Lower leg skin (tissue), 4 donors: ENCODE measurements around the gene UCKL1. TPM values are rescaled to one million over a fixed set of nuclear protein-coding genes. Genes with fewer than 3 reads are reported as not detected.
A peak's percentile ranks its signal among the peaks of the same experiment; 100 is the strongest.

Experiments used
- DNase-seq, 2 donors: peaks; one replicate each; pipeline ENCODE4 v3.0.0-alpha.2; 2019; ENCODE audit warnings: low spot score in 2 of 2
- H3K4me3 ChIP-seq: fragments of 200-600 bp; sonication (generic); 2 replicates; pipeline ENCODE4 v1.5.1; 2017; ENCODE audit warnings: mild to moderate bottlenecking, low read depth; ENCODE audit not compliant: poor library complexity, severe bottlenecking
- POLR2A ChIP-seq, 2 donors: fragments of 450-650 bp; IDR thresholded peaks; one replicate each; pipeline ENCODE4 v1.6.1; 2016 to 2017; ENCODE audit warnings: antibody characterized with exemption in 2 of 2, mild to moderate bottlenecking in 1 of 2, moderate library complexity in 1 of 2
- WGBS, 2 donors: methylation state at CpG; one replicate each; pipeline ENCODE4 v1.1.5; 2018; 5-methylcytosine and 5-hydroxymethylcytosine counted together
- intact Hi-C: fragments of 100-400 bp; cut with DNase I; formaldehyde crosslinking; loops from one replicate; pipeline ENCODE4 v1.15.0; 2023; ENCODE audit warnings: low total_unique reads
- total RNA-seq, 4 donors: library from RNA; depleted of rRNA; stranded (reverse); fragments of >200 nt; gene quantifications; one replicate each; pipeline ENCODE4 v1.1.0, GENCODE V29; 2016
- TF ChIP-seq, protein P1 (sequence below), 3 donors: fragments of 450-650 bp; IDR thresholded peaks; one replicate each; pipeline ENCODE4 v1.5.1; 2016; ENCODE audit warnings: antibody characterized with exemption in 3 of 3, mild to moderate bottlenecking in 3 of 3, moderate library complexity in 2 of 3

UCKL1 gene
- total RNA-seq, 4 donors from 2014 or later, result 28.1 to 44.3 (median 33.6) TPM

DNA sequence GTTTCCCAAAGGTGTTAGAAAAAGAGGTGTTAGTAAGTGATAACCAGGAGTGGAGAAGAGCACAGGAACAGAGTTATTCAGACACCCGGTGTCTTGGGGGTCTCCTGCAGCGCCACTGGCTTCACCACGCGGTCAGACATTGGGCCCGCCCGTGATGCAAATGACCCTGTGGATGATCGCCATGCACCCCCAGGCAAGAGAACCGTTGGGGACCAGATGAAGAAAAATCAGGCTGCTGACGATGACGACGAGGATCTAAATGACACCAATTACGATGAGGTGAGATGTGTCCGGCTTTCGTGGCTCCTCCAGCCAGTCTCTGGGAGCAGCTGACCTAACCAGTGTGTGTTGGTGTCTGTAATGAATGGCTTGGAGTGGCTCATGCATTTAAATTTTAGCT is 26.7 kb upstream of the UCKL1 start:
- no peak for DNase-seq
- intact Hi-C loops, result no loop called here
- H3K4me3 ChIP-seq, result no peak overlapping the region
- TF ChIP-seq, protein P1, sequence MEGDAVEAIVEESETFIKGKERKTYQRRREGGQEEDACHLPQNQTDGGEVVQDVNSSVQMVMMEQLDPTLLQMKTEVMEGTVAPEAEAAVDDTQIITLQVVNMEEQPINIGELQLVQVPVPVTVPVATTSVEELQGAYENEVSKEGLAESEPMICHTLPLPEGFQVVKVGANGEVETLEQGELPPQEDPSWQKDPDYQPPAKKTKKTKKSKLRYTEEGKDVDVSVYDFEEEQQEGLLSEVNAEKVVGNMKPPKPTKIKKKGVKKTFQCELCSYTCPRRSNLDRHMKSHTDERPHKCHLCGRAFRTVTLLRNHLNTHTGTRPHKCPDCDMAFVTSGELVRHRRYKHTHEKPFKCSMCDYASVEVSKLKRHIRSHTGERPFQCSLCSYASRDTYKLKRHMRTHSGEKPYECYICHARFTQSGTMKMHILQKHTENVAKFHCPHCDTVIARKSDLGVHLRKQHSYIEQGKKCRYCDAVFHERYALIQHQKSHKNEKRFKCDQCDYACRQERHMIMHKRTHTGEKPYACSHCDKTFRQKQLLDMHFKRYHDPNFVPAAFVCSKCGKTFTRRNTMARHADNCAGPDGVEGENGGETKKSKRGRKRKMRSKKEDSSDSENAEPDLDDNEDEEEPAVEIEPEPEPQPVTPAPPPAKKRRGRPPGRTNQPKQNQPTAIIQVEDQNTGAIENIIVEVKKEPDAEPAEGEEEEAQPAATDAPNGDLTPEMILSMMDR (IDR thresholded peaks at IDR 0.05), result no peak
- TF ChIP-seq POLR2A (IDR thresholded peaks at IDR 0.05), result no peak
- 81 to 88% methylated on average over 14 of the region's 14 CpGs for WGBS, 2 donors

DNA sequence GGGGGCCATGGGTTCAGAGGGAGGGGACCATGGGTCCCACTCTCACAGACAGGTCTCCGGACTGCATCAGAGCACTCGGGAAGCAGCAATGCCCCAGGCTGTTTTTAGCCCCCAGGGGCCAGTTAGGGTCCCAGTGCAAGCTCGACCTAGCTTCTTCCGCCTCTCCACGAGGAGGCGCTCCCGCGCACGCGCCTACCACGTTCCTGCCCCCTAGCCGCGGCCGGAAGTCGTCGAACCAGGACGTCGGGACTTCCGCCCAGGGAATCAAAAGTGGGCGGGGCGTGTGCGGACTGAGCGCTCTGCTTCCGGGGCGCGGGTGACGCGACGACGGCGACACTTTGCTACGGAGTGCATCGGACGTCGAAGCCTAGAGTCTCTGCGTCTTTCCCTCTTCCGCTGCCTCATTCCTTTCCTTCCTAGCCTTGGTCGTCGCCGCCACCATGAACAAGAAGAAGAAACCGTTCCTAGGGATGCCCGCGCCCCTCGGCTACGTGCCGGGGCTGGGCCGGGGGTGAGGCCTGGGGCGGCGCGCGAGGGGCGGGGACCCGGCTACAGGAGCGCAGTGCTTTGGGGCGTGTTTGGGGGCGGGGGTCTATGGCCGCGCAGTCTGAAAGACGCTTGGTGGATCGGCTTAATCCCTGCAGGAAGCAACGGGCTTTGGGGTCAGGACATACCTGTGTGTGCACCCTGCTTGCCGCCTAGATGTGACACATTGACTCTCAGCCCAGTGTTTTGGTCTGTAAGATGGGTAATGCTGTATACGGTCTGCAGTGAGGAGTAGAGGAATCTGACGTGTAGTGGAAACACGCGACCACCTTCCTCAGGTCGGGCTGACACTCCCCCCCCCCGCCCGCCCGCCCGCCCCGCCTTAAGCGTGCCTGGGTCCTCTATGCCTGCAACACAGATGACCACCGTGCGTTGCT is 24.9 kb upstream of the UCKL1 start, which contains the start of gene PRPF6:
Gene PRPF6 (plus strand): TSS at position 327 of the 923 bp plus-strand sequence. CDS start 114 bp downstream, at position 441.
- peak within 1 kb of the TSS; percentile 99 for H3K4me3 ChIP-seq
- intact Hi-C loops, result no loop called here
- TF ChIP-seq POLR2A (IDR thresholded peaks at IDR 0.05), result peak in 1 of 2 donors; percentile 39
- TF ChIP-seq, protein P1 (IDR thresholded peaks at IDR 0.05), result peak in 1 of 3 donors; percentile 60
- peak; percentile 93 to 98 for DNase-seq
- WGBS, 2 donors, result 0 to 1% methylated on average over 69 of the region's 75 CpGs

DNA sequence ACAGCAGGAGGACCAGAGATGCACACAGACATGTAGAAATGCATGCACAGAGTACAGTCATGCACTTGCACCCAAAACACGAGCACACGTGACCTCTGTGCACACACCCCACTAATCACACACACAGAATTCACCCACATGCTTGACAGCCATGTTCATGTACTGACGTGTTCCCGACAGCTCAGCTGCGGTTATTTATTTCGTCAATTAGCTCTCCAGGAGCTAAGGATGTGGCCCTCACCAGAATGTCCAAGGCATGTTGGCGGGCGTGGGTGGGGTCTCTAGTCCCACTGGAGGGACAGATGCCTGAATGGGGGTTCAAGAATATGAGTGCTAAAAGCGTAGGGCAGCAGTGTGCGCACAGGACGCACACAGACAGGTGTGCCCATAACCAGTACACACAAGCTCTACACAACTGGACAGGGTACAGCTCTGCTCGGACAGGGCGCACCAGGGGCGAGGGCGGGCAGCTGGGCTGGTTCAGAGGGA is 24.1 kb upstream of the UCKL1 start:
- no peak for DNase-seq
- intact Hi-C loops, result no loop called here
- WGBS, 2 donors, result 48 to 55% methylated on average over 15 of the region's 15 CpGs
- TF ChIP-seq POLR2A (IDR thresholded peaks at IDR 0.05), result no peak
- TF ChIP-seq, protein P1 (IDR thresholded peaks at IDR 0.05), result no peak
- H3K4me3 ChIP-seq, result no peak overlapping the region

DNA sequence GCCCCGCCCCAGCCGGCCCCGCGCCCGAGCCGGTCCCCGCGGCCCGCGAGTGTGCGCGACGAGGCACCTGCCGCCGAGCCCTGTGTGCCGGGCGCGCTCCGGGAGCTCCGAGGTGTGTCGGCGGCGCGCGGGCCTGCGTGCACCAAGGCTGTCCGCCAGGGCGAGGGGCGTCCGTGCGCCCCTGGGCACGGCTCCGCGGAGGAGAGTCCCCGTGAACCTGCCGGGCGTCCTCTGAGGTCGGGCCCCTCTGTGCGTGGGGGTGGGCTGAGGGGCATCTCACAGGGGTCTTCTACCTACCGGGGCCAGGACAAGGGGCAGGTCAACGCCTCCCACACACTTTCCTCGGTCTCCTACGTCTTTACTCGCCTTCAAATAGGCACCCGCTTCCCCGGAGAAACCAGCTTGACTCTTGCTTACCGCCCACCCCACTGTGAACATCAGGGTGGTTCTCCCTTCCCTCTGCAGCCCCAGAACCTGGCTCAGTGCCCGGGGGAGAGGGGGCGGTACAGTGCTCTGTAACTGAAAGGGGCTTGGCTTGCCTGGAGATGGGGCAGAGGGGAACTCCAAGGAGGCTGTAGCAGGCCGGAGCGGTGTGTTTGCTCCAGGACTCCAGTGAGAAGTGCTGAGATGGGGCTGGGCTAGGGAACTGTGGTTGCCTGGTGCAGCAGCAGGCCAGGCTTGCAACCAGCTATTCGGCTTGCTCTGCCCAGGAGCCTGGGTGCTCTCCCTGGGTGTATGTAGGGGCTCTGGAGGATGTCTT is 23.5 kb upstream of the UCKL1 start, which contains the start of gene SAMD10:
Gene SAMD10 (minus strand): TSS at position 86 of the 760 bp plus-strand sequence. CDS start 175 bp downstream, outside the sequence.
- intact Hi-C loops, result loop anchor here (10.0 kb wide), 1 partner anchor 195 kb away; no protein-coding TSS in a partner anchor
- WGBS, 2 donors, result 2 to 3% methylated on average over 16 to 26 of the region's 52 CpGs
- no peak for TF ChIP-seq POLR2A (IDR thresholded peaks at IDR 0.05)
- TF ChIP-seq, protein P1 (IDR thresholded peaks at IDR 0.05), result no peak
- H3K4me3 ChIP-seq, result peak within 1 kb of the TSS; percentile 45
- DNase-seq, result no peak

DNA sequence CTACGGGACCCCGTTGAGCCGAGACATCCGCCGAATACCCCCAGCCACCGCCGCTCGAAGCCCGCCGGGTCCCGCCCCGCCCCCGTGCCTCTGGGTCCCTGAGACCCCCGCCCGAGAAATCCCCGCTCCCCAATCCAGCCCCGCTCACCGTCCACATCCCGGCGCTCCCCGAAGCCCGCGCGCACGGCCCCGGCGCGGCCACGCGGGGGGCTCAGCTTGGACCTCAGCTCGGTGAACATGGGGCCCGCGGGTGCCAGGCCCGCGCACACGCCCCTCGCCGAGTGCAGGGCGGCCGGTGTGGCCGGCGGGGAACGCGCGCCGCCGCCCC is 23.0 kb upstream of the UCKL1 start:
- DNase-seq, result no peak
- 0 to 3% methylated on average over 6 to 25 of the region's 47 CpGs for WGBS, 2 donors
- H3K4me3 ChIP-seq, result peak overlapping the region; percentile 45
- TF ChIP-seq, protein P1 (IDR thresholded peaks at IDR 0.05), result no peak
- TF ChIP-seq POLR2A (IDR thresholded peaks at IDR 0.05), result no peak
- intact Hi-C loops, result loop anchor here (10.0 kb wide), 1 partner anchor 194 kb away; no protein-coding TSS in a partner anchor
